GM19238 (cell line): ENCODE measurements around the gene RBM6.
"Not testable (repeated sequence)": the region's sequence is repeated elsewhere in the genome, so short reads cannot be mapped to it uniquely, and the experiment has no call there.

Source experiments
- DNase-seq: peaks from one replicate; pipeline ENCODE4 v3.0.0; 2011; ENCODE audit warnings: low spot score; ENCODE audit not compliant: insufficient read length

Gene RBM6

DNA sequence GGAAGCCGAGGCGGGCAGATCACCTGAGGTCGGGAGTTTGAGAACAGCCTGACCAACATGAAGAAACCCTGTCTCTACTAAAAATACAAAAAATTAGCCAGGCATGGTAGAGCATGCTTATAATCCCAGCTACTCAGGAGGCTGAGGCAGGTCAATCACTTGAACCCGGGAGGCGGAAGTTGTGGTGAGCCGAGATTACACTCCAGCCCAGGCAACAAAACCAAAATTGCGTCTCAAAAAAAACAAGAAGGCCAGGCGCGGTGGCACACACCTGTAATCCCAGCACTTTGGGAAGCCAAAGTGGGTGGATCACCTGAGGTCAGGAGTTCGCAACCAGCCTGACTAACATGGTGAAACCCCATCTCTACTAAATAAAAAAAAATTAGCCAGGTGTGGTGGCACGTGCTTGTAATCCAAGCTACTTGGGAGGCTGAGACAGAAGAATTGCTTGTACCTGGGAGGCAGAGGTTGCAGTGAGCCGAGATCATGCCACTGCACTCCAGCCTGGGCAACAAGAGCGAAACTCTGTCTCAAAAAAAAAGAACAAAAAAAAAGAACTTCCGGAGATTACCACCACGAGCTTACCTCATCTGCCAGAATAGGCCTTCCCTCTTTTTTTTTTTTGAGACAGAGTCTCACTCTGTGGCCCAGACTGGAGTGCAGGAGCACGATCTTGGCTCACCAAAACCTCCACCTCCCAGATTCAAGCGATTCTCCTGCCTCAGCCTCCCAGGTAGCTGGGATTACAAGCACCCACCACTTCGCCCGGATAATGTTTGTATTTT is 22.0 kb upstream of the RBM6 start:
- DNase-seq = not testable (repeated sequence)

GRCh38 chr3:49924683-49925082 is 15.3 kb upstream of the RBM6 start:
- no peak for DNase-seq

DNA sequence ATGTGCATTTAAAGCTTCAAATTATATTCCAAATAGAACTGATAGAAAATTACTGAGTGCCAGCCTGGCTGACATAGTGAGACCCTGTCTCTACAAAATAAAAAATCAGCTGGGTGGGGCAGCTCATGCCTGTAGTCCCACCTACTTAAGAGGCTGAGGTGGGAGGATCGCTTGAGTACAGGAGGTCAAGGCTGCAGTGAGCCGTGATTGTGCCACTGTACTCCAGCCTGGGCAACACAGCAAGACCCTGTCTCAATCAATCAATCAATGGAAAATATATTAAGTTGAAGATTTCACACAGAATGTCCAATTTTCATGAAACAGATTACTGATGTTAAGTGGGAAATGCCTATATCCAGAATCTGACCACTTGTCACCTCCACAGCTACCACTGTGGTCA is 14.5 kb upstream of the RBM6 start:
- no peak for DNase-seq

DNA sequence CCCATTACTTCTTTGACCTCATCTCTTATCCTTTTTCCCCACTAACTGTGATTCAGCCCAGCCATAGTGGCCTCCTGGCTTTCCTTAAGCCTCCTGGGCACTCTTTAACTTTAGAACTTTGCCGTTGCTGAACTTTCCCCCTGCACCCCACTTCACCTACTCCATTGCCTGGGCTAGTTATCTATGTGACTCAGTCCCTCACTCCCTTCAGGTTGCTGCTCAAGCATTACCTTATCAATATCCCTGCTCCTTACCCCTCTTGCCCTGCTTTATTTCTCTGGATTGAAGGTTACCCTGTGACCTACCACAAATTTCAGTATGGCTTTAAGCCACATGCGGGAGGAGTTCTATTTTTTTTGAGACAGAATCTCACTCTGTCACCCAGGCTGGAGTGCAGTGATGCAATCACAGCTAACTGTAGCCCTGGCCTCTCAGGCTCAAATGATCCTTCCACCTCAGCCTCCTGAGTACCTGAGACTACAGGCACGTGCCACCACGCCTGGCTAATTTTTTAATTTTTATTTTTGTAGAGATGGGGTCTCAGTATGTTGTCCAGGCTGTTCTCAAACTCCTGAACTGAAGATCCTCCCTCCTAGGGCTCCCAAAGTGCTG is 13.7 kb upstream of the RBM6 start:
- no peak for DNase-seq

- no peak for DNase-seq
Observed at GRCh38 chr3:49927798-49928197, 12.2 kb upstream of the RBM6 start.

DNA sequence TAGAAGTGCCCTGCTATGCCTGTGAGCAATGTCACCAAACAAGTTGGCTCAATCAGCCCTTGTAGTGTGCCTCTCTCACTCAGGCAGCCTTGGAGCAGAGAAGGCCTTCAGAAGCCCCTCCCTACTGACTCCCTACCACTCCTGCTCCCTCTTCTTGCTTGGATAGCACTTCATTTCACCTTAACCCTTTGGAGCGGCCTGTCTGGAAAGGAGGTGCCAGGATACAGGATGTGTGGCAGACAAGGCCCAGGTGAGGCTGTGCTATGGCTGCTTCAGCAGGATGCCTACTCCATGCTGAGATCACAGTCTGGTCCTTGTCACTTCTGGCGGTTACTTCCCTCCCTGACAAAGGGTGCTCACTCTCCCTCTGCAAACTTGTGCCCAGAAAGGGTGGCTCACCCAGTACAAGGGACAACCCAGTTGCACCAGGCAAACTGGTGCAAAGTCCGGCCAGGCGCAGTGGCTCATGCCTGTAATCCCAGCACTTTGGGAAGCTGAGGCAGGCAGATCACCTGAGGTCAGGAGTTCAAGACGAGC is 11.4 kb upstream of the RBM6 start:
- no peak for DNase-seq

DNA sequence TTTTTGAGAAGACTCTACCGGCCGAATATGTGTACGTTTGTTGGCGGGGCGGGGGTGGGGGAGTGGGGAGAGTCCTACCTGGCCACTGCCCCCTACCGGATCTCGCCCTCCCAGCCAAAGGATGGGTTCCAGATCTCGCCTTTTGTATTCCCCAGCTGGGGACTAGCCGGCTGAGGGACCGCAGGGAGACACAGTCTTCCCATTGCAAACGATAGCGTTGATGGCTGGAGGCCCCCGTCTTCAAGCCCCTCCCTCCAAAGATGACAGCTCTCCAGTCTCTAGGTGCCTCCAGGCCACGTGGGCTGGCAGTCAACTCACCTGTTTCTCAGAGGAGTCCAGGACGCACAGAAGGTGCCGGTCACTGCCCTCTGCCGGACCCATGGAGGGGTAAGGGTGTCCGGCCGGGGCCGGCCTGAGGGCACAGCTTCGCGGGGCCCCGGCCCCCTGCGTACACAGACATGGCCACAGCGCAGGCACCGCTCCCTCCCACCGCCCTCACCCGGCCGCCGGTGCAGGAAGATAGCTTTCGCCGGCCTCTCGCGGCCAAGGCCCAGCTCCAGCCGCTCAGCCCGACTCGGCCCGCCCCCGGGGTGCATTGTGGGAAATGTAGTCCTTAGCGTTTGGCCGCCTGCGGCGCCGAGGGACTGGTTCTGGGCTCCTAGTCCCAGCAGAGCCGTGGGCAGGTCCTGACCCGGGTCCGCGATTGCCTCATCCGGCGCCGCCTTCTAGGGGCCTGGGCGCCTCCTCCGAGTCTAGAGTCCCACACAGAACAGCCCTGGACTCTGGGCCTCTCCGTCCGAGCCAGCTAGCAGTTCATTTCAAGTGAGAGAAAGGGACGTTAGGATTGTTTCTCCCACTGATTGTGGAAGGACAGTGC is 10.4 kb upstream of the RBM6 start, which contains the start of gene MON1A:
Gene MON1A (minus strand): TSS at position 521 of the 877 bp plus-strand sequence. CDS start 16,465 bp downstream, outside the sequence.
- DNase-seq = peak; percentile 80

DNA sequence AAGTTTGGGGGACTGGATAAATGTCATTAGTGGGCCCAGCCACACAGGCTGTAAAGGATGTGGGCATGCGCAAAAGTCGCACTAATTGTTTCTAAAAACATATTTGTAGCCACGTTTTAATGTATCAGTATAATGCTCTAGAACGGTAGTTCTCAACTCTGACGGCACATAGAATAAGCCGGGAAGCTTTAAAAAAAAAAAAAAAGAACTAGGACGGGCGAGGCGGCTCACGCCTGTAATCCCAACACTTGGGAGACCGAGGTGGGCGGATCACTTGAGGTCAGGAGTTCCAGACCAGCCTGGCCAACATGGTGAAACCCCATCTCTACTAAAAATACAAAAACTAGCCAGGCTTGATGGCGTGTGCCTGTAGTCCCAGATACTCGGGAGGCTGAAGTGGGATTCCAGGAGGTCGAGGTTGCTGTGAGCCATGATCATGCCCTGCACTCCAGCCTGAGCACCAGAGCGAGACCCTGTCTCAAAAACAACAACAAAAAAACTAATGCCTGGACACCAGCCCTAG is 9.7 kb upstream of the RBM6 start:
- no peak for DNase-seq

DNA sequence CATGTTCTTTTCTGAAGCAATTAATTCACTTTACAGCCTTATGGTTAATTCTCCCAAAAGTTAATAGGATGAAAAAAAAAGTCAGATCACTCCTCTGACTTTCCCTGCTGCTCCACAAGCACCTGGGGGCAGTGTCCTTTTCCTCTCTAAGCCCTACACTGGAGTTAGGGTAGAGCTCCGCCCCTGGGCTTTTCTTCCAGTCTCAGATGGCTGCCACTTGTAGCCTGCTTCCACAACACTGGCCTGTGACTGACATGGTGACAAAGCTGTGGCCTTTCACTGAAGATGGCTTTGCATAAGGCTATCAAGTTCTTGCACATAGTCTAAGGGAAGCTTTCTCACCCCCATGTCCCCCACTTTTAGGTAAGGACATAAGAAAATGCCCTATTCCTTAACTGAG is 9.0 kb upstream of the RBM6 start:
- DNase-seq = no peak

- not testable (repeated sequence) for DNase-seq
Observed at GRCh38 chr3:49932281-49932680, 7.7 kb upstream of the RBM6 start.

GRCh38 chr3:49937090-49937489 is 2.9 kb upstream of the RBM6 start:
- no peak for DNase-seq

GRCh38 chr3:49940667-49941249 is 808 bp downstream of the RBM6 start:
- DNase-seq = no peak

- DNase-seq = no peak
Observed at GRCh38 chr3:49942651-49943050, 2.7 kb downstream of the RBM6 start.

DNA sequence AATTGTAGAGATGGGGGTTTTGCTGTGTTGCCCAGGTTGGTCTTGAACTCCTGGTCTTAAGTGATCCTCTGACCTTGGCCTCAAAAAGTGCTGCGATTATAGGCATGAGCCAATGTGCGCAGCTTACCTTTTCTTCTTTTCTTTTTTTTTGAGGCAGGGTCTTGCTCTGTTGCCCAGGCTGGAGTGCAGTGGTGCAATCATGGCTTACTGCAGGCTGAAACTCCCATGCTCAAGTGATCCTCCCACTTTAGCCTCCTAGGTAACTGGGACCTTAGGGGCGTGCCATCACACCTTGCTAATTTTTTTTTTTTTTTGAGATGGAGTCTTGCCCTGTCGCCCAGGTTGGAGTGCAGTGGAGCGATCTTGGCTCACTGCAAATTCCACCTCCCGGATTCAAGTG is 13.0 kb downstream of the RBM6 start:
- no peak for DNase-seq

GRCh38 chr3:49955636-49956035 is 15.7 kb downstream of the RBM6 start:
- DNase-seq = no peak

DNA sequence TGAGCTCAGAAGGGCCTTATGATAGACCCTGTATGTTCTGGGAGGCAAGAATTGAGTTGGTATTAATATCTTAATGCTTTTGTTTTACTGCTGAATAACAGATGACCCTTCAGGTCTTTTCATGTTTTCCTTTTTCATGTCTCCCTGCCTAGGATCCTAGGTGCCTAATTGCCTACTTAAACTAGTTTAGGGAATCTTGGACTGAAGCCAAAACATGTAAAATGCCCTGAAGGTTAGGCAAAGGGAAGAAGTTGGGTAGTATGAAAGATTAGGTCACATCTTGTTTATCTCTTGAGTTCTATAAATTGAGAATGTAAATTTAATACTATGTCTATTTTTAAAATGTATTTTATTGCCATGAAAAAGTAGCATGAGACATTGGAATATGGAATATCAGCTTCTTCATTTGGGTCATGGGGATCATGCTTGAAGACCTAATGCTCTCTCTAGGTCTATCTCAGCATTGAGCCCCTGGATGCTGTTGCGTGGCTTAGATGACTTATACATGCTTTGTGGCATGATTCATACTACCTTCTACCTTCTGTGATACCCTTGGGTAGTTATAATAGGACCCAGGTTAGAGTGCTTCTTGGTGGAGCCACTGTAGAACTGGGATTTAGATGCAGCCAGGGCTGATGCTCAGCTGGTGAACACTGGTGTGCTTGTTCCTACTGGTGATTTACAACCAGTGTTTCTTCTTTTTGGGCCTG is 26.4 kb downstream of the RBM6 start:
- DNase-seq = no peak

DNA sequence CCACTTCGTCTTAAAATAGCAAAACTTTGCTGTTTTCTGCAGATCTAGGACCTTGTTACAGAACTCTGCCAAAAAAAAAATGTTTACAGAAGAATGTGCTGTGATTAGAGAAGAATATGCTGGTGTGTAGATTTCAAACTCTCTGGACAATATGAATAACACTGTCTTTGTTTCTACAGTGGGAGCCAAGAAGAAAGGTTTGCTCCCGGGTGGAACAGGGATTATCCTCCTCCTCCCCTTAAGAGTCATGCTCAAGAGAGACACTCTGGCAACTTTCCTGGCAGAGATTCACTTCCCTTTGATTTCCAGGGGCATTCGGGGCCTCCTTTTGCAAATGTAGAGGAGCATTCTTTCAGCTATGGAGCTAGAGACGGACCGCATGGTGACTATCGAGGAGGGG is 27.3 kb downstream of the RBM6 start:
- DNase-seq = no peak

GRCh38 chr3:49968346-49968745 is 28.4 kb downstream of the RBM6 start:
- DNase-seq = no peak

GRCh38 chr3:49972656-49973055 is 32.7 kb downstream of the RBM6 start:
- DNase-seq = no peak

GRCh38 chr3:49976942-49977341 is 37.0 kb downstream of the RBM6 start:
- no peak for DNase-seq

DNA sequence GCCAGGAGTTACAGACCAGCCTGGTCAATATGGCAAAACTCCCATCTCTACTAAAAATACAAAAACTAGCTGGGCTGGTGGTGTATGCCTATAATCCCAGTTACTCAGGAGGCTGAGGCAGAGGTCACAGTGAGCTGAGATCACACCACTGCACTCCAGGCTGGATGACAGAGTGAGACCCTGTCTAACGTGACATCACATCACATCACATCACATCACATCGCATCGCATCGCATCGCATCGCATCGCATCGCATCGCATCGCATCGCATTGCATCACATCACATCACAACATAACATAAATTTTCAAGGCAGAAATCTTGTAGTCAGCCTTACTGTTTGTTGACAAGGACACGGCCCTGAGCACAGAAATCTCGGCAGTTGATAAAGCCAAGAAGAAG is 44.4 kb downstream of the RBM6 start:
- DNase-seq = no peak
